Suppressor macrophage (primary cell): ENCODE results near the gene EIF6.

ENCODE experiments used
- DNase-seq, 4 experiments: peaks; one replicate each; pipeline ENCODE4 v3.0.0-alpha.2; 2020 to 2022

The EIF6 gene

GRCh38 chr20:35293303-35294292, 9.0 kb upstream of the EIF6 start:
- DNase-seq, result no peak

GRCh38 chr20:35292504-35293285, 8.1 kb upstream of the EIF6 start:
- no peak for DNase-seq

DNA sequence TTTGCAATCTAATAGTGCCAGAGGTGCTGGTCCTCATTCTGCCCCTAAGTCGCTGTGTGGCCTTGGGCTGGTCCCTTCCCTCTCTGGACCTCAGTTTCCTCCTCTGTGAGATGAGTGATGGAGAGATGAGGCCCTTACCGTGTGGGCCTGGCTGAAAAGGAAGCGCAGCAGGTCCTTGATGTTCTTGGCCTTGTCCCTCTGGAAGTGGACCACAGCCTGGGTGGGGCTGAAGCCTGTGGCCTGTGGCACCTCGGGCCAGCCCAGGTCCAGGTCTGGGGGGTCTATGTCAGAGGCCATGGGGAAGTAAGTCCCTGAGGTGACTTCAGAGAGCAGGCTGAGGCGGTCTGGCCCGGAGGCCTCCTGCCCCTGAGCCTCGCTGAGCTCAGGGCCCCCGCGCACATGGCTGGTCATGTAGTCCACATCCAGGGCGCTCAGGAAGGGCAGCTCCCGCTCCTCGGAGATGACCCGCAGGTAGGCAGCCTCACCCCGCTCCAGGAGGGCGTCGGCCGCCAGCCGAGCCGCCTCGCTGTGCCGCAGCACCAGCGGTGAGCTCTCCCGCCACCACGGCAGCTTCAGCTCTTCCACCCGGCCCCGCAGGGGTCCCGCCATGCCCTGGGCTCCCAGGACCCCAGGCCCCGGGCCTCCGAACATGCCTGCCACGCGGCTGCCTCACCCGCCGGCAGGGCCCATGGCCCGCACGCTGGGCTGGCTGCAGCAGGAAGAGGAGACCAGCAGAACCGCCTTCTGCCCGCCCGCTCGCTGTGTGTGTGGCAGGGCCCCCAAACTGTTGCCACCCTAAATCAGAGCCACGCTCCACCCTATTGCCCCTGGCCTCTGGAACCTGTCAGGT, 7.3 kb upstream of the EIF6 start, which contains the start of gene FAM83C:
Gene FAM83C (minus strand): TSS at position 772 of the 850 bp plus-strand sequence. CDS start 121 bp downstream, at position 651.
- DNase-seq, result no peak

- DNase-seq, result no peak
These were observed 6.4 kb upstream of the EIF6 start for GRCh38 chr20:35290887-35291417.

DNA sequence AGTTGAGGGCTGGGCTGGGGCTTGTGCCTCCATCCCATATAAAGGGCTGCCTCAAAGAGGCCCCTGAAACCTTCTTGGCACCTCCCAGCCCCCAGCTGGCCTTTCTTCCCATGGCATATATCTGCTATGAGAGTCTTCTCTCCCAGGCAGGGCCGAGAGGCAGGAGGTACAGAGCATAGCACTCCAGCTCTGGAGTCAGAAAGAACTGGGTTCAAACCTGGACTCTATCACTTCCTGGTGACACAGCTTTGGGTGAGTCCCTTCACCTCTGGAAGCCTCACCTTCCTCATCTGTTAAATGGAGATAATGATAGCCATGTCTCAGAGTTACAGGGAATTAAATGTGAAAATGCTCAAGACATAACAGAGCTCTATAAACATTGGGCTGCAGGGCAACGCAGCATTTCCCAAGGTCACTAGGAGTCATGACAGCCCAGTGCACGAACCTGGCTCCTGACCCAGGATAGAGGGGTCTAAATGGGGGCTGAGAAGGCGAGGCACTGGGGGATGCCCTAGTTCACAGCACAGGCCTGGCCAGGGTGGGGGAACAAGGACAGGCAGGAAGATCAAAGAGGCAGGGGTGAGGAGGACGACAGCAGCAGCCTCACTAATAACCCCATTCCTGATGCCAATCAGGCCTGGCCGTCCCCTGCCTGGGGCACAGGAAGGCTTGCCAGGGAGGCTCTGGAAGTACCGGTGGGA, 5.8 kb upstream of the EIF6 start:
- no peak for DNase-seq

GRCh38 chr20:35288325-35289060, 3.9 kb upstream of the EIF6 start:
- no peak for DNase-seq

DNA sequence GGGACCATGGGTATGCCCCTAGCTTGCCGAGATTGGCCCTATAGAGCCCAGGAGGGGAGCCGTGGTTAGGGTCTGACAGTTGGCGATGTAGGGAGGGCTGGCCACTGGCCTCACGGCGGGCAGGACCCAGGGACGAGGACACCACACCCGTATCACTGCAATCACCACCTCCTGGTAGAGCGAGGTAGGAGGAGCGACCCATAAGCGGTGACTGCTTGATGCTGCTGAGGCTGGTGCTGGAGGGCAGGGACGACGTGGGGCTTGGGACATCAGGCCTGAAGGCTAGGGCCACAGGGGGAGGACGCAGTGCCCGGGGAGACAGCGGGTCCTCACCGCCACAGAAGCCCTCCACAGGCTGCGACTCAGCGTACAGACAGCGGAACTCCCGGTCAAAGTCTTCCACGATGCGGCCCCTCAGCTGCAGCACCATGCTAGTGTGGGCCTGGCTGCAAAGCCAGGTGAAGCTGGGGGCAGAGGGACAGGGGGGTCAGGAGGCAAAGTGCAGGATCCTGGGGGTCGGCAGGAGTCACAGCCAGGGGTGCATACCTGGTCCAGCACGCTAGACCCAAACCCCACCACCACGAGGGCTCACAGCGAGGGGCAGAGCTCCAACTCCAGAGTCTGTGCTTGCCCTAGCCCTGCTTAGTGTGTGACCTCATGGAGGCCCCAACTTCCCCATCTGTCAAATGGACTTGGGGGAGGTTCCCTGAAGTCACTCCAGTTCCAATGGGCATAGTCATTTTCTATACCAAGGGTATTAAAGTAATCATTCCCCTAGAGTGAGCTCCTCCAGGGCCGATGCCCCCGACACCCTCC, 3.1 kb upstream of the EIF6 start:
- DNase-seq, result peak in 1 of 4 experiments; percentile 16

- DNase-seq, result no peak
These were observed 2.4 kb upstream of the EIF6 start for GRCh38 chr20:35286899-35287508.

- no peak for DNase-seq
These were observed 1.7 kb upstream of the EIF6 start for GRCh38 chr20:35286077-35286898.

DNA sequence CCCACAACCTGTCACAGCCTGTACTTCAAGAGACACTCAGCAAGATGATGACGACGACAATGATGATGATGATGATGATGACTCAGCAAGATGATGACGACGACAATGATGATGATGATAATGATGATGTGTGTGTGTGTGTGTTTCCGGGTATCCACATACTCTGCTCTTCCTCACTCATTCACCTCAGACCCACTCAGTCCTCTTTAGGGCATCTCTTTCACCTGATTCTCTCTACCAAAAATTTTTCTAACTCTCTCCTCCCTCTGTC, 1.2 kb upstream of the EIF6 start:
- no peak for DNase-seq

- DNase-seq, result no peak
These were observed 627 bp upstream of the EIF6 start for GRCh38 chr20:35284992-35285805.

- peak in 3 of 4 experiments; percentile 21 to 68 (median 52) for DNase-seq
These were observed 918 bp downstream of the EIF6 start for GRCh38 chr20:35283441-35284266.

GRCh38 chr20:35281506-35282101, 3.0 kb downstream of the EIF6 start:
- no peak for DNase-seq

DNA sequence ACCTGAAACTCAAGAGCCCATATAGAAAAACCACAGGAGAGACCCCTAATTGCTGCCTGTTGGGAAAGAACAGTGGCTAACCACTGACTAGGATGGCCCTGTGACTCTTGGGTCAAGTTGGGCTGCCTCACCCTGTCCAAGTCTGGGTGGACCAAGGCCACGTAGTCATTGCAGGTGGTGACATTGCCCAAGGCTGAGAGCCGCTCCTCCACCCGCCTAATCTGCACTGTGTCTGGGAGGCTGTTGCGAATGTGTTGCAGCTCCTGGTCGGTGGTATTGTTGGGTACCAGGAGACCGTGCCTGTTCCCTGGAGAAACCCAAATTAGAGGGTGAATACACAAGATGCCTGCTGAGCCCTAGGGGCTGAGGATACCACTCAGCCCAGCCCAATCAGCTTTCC, 4.0 kb downstream of the EIF6 start:
- no peak for DNase-seq

DNA sequence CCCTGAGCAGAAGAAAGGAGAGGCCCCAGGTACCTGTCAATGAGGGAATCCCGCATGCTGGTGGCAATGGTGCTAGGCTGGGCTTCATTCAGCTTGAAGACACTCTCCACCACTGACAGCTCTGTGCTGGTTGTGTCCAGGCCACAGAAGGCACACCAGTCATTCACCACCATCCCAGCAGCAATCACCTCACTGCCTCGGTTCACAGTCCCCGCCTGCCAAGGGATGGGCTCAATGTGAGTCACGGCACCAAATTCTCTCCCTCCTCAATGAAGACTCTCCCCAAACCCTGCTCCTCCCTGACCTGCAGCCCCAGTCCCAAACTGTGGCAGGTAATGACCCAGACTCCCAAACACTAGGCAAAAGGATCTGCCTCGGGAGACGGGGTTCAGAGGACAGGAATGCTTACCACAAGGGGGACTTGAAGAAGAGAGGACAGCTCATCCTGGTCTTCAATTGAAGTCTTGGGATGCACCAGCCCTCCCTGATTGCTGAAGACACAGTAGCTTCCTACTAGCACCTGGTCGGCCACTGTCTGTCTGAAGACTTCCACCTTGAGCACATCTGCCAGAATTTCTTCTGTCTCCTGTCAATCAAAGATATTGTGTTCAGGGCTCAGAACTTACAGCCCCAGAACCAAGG, 4.9 kb downstream of the EIF6 start:
- no peak for DNase-seq

DNA sequence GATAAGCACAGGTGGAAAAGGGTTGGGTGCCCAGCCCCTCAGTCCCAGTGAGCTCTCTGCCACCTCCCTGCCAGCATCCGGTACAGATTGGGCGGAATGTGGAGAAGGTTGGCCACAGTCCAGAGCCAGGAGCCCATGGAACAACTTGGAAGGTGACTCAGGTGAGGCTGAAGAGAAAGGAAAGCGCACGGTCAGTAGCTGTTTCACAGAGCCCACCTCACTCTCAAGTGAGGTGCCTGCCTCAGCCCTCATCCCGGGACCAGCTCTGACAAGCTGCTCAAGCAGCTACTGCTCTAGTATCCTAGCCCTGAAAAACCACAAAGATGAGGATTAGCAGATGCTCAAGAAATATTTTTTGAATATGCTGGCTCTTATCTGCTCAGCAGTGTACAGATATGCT, 5.5 kb downstream of the EIF6 start:
- no peak for DNase-seq
